Smooth muscle cell (in vitro differentiated cells): ENCODE measurements around the gene KIF3B. TPM values are rescaled to one million over a fixed set of nuclear protein-coding genes. Genes with fewer than 3 reads are reported as not detected.
"Not testable (repeated sequence)": the region's sequence is repeated elsewhere in the genome, so short reads cannot be mapped to it uniquely, and the experiment has no call there.

Experiments
- DNase-seq: peaks from one replicate; lab custom pipeline; 2025; ENCODE audit not compliant: unreplicated experiment; lab: John Stamatoyannopoulos, UW
- H2AFZ ChIP-seq: fragments of 200-600 bp; sonication (generic); 2 replicates; pipeline ENCODE4 v1.6.0; 2016; ENCODE audit warnings: antibody characterized with exemption, low read depth, mild to moderate bottlenecking
- H3F3A ChIP-seq: fragments of 200-600 bp; sonication (generic); 2 replicates; pipeline ENCODE4 v1.6.0; 2017; ENCODE audit warnings: antibody characterized with exemption, low read depth
- H3K27ac ChIP-seq: fragments of 200-600 bp; sonication (generic); 2 replicates; pipeline ENCODE4 v1.5.1; 2016; ENCODE audit warnings: low read depth, mild to moderate bottlenecking
- H3K27me3 ChIP-seq: fragments of 200-600 bp; sonication (generic); 2 replicates; pipeline ENCODE4 v1.6.1; 2016; ENCODE audit warnings: low read depth, mild to moderate bottlenecking
- H3K36me3 ChIP-seq: fragments of 200-600 bp; sonication (generic); 2 replicates; pipeline ENCODE4 v1.5.1; 2016; ENCODE audit warnings: low read depth
- H3K4me1 ChIP-seq: fragments of 200-600 bp; sonication (generic); 2 replicates; pipeline ENCODE4 v1.5.1; 2016; ENCODE audit warnings: low read depth
- H3K4me2 ChIP-seq: fragments of 200-600 bp; sonication (generic); 2 replicates; pipeline ENCODE4 v1.6.0; 2016; ENCODE audit warnings: mild to moderate bottlenecking
- H3K4me3 ChIP-seq: fragments of 200-600 bp; sonication (generic); 2 replicates; pipeline ENCODE4 v1.5.1; 2016; ENCODE audit warnings: mild to moderate bottlenecking
- H3K79me2 ChIP-seq: fragments of 200-600 bp; sonication (generic); 2 replicates; pipeline ENCODE4 v1.6.0; 2016; ENCODE audit warnings: low read depth, mild to moderate bottlenecking
- H3K9ac ChIP-seq: fragments of 200-600 bp; sonication (generic); 2 replicates; pipeline ENCODE4 v1.6.0; 2016; ENCODE audit warnings: low read depth
- H3K9me3 ChIP-seq: fragments of 200-600 bp; sonication (generic); replicated peaks from 2 replicates; pipeline ENCODE4 v1.5.1; 2016; ENCODE audit warnings: low read depth
- H4K20me1 ChIP-seq: fragments of 200-600 bp; sonication (generic); 2 replicates; pipeline ENCODE4 v1.6.0; 2016; ENCODE audit warnings: low read depth
- CTCF ChIP-seq: fragments of 200-600 bp; sonication (generic); IDR thresholded peaks from 2 replicates; pipeline ENCODE4 v1.5.1; 2017; ENCODE audit warnings: borderline replicate concordance, mild to moderate bottlenecking, antibody characterized with exemption; ENCODE audit not compliant: insufficient read depth, poor library complexity, severe bottlenecking
- WGBS: methylation state at CpG from one replicate; pipeline ENCODE4 v1.1.7; 2016; ENCODE audit warnings: low lambda C conversion rate; 5-methylcytosine and 5-hydroxymethylcytosine counted together
- polyA plus RNA-seq: library from polyadenylated mRNA; unstranded; fragments of >200 nt; fragmentation: Nextera tagmentation; extraction: Ambion mirVana; gene quantifications from 2 replicates; pipeline ENCODE4 v1.2.1, GENCODE V29; 2016
- total RNA-seq: library from RNA; depleted of rRNA; stranded (reverse); fragments of >200 nt; gene quantifications from 2 replicates; pipeline ENCODE4 v1.2.3, GENCODE V29; 2014

KIF3B gene
- total and polyA plus RNA-seq, 2 experiments from 2014 or later = 8.2 to 20.0 TPM

DNA sequence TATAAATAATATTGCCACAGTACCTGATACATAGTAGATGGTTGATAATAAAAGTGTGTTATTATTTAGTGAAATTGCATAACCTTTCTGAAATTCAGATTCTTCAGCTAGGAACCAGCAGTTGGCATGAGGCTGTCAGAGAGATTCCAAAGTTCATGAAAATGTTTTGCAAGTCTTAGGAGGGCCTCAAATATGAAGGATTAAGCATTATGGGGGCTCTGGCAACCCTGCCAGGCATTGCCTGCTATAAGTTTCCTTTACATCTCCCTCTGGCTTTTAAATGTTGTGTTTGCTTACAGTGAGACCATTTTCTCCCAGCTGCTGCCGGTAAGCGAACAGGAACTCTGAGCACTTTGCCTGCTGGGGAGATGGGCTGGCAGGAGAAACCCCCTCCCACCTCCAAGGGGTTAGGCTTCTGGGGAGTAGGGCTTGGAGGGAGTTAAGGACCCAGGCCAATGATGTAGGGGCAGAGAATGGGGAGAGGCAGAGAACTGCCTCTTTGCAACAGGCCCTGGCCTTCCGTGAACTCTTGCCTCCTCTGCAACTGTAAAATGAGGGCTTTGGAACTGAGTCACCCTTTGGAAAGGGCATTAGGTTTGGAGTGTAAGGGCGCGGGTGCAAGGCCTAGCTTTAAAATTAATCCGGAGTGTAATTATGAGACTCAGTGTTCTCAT is 33.2 kb upstream of the KIF3B start:
- DNase-seq = no peak
- Histone ChIP-seq H3K4me2 (no peak overlapping the region), H3K36me3 (no peaks in the 10 kb centered on the region), H4K20me1 (no peaks in the 10 kb centered on the region), H3K79me2 (no peaks in the 10 kb centered on the region), H3K27me3 (no peaks in the 10 kb centered on the region), H3K27ac (no peak overlapping the region), H3F3A (no peaks in the 10 kb centered on the region), H3K4me3 (no peak overlapping the region), H3K9ac (no peak overlapping the region), H3K9me3 (no peaks in the 10 kb centered on the region), H2AFZ (no peak overlapping the region), H3K4me1 (no peaks in the 10 kb centered on the region)
- no peak for TF ChIP-seq CTCF
- WGBS = 84% methylated on average over 6 of the region's 6 CpGs

GRCh38 chr20:32244959-32245358 is 32.5 kb upstream of the KIF3B start:
- H3K27me3 ChIP-seq = no peaks in the 10 kb centered on the region
- 91% methylated on average over 4 of the region's 4 CpGs for WGBS
- H3K36me3 ChIP-seq = no peaks in the 10 kb centered on the region
- H3K4me2 ChIP-seq = no peak overlapping the region
- no peaks in the 10 kb centered on the region for H3K79me2 ChIP-seq
- no peak overlapping the region for H3K27ac ChIP-seq
- no peaks in the 10 kb centered on the region for H3F3A ChIP-seq
- H3K4me3 ChIP-seq = no peak overlapping the region
- H4K20me1 ChIP-seq = no peaks in the 10 kb centered on the region
- TF ChIP-seq CTCF = no peak
- no peaks in the 10 kb centered on the region for H3K4me1 ChIP-seq
- no peaks in the 10 kb centered on the region for H3K9me3 ChIP-seq
- no peak overlapping the region for H3K9ac ChIP-seq
- H2AFZ ChIP-seq = no peak overlapping the region
- no peak for DNase-seq

DNA sequence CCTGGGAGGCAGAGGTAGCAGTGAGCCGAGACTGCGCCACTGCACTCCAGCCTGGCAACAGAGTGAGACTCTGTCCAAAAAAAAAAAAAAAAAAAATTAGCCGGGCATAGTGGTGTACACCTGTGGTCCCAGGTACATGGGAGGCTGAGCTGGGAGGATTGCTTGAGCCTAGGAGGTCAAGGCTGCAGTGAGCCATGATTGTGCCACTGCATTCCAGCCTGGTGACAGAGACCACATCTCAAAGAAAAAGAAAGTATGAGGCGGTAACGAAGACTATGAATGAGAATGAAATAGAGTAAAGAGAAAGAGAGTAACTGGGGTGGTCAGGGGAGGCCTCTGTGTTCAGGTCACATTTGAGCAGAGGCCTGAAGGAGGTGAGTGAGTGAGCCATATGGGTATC is 31.2 kb upstream of the KIF3B start:
- H3K4me1 ChIP-seq, H3K4me2 ChIP-seq, H2AFZ ChIP-seq, H3K9ac ChIP-seq, H4K20me1 ChIP-seq, DNase-seq, H3K9me3 ChIP-seq, H3K79me2 ChIP-seq, H3K36me3 ChIP-seq, H3K27me3 ChIP-seq, H3K4me3 ChIP-seq, H3F3A ChIP-seq, H3K27ac ChIP-seq: not testable (repeated sequence)
- 93% methylated on average over 5 of the region's 5 CpGs for WGBS

- Histone ChIP-seq H3K4me1 (no peaks in the 10 kb centered on the region), H3K79me2 (no peaks in the 10 kb centered on the region), H3K4me3 (no peak overlapping the region), H3K36me3 (no peaks in the 10 kb centered on the region), H3K9me3 (no peaks in the 10 kb centered on the region), H3K9ac (no peak overlapping the region), H4K20me1 (no peaks in the 10 kb centered on the region), H3K27me3 (no peaks in the 10 kb centered on the region), H3K4me2 (no peak overlapping the region), H2AFZ (no peak overlapping the region), H3K27ac (no peak overlapping the region), H3F3A (no peaks in the 10 kb centered on the region)
- WGBS = 80% methylated on average over 5 of the region's 5 CpGs
- no peak for TF ChIP-seq CTCF
- no peak for DNase-seq
Measured at GRCh38 chr20:32248043-32248442, 29.4 kb upstream of the KIF3B start.
